T-helper 17 cell (primary cell): ENCODE results near the gene PTPRG. TPM values are rescaled to one million over a fixed set of nuclear protein-coding genes. Genes with fewer than 3 reads are reported as not detected.
"Not testable (repeated sequence)": the region's sequence is repeated elsewhere in the genome, so short reads cannot be mapped to it uniquely, and the experiment has no call there.

Experiments
- ATAC-seq: fragments of 150-1000 bp; cut with Tn5 transposase; 2 replicates; pipeline ENCODE4 v1.10.0; 2021; ENCODE audit warnings: mild to moderate bottlenecking, moderate library complexity
- DNase-seq, 3 donors: peaks; one replicate each; pipeline versions ENCODE4 v3.0.0 to v3.0.0-alpha.2; 2020 to 2021
- H3K9me3 ChIP-seq: one replicate; pipeline ENCODE4 v1.7.0; 2013; ENCODE audit warnings: low read length, mild to moderate bottlenecking; ENCODE audit not compliant: control insufficient read depth, poor library complexity, severe bottlenecking
- H3K27ac Mint-ChIP-seq: one replicate; pipeline ENCODE4 v1.8.0; 2022; ENCODE audit warnings: mild to moderate bottlenecking, moderate library complexity, mixed read lengths
- H3K27me3 Mint-ChIP-seq: one replicate; pipeline ENCODE4 v1.8.0; 2022; ENCODE audit warnings: mixed read lengths
- H3K36me3 Mint-ChIP-seq: one replicate; pipeline ENCODE4 v1.8.0; 2022; ENCODE audit warnings: low read depth, mixed read lengths
- H3K4me1 Mint-ChIP-seq: one replicate; pipeline ENCODE4 v1.8.0; 2022; ENCODE audit warnings: mild to moderate bottlenecking, mixed read lengths
- H3K4me3 Mint-ChIP-seq: one replicate; pipeline ENCODE4 v1.8.0; 2022; ENCODE audit warnings: mild to moderate bottlenecking, moderate library complexity, mixed read lengths
- total RNA-seq, 4 donors: library from RNA in 2 of 4; stranded (reverse) in 2 of 4; gene quantifications; one replicate each; pipeline ENCODE4 v1.2.3 and lab custom pipeline; 2022 to 2026

The PTPRG gene
- total RNA-seq, 2 donors from 2014 or later = 0.02 TPM; not detected in 1

DNA sequence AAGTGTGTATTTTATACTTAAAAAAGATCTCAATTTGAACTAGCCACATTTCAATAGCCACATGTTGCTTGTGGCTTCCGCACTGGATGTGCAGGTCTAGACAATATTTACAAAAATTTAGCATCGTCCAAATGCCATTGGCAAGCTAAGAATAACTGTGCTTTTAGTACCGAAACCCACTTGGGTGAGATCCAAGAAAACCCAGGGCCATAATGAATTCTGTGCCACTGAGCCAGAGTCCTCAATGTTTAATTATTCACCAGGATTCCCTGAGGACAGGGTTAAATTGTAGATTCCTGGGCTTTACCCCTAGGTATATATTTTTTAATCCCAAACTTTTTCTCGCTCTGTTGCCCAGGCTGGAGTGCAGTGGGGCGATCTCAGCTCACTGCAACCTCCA is 22.9 kb upstream of the PTPRG start:
- Mint-ChIP-seq H3K36me3 (no peaks in the 10 kb centered on the region), H3K4me1 (no peaks in the 10 kb centered on the region), H3K27me3 (peaks cover 5% of the 10 kb centered on the region), H3K4me3 (no peak overlapping the region), H3K27ac (no peak overlapping the region)
- ATAC-seq (no peak), DNase-seq (no peak)
- no peaks in the 10 kb centered on the region for H3K9me3 ChIP-seq

DNA sequence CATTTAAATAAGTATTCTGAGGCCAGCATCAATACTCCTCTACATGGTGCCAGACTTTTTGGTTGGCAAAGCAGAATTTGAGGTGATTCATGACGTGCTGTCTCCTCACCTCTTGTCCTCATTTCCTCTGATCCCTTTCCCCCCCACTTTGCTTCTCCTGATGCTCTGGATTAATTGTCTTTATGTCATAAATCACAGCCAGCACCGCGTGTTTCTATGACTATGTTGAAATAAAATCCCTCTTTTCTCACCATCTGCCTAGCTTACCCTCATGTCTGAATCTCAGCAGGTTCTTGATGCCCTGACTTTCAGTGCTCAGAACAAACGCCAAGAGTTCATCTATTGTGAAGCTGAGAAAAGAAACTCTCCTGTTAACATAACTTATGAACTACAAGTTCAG is 19.7 kb upstream of the PTPRG start:
- Mint-ChIP-seq H3K27me3 (peaks cover 5% of the 10 kb centered on the region), H3K4me1 (no peaks in the 10 kb centered on the region), H3K4me3 (no peak overlapping the region), H3K27ac (no peak overlapping the region), H3K36me3 (no peaks in the 10 kb centered on the region)
- H3K9me3 ChIP-seq = no peaks in the 10 kb centered on the region
- DNase-seq = no peak
- no peak for ATAC-seq

DNA sequence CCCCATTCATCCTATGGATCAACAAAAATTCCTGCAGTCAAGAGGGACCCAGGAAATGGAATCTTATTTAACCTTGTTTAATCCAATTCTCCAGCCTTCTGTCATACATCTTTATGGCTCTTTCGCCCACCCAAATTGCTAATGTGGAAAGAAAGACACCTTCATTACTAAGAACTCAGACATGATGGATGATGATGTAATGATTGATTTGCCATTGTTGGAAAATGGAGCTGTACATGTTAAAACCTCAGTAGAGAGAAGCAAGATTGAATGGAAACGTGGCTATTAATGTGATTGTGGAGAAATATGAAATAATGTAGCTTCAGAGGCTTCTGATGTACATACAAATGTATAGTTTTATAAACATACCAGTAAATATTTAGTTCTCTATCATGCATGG is 15.7 kb upstream of the PTPRG start:
- Mint-ChIP-seq H3K36me3 (no peaks in the 10 kb centered on the region), H3K27me3 (no peaks in the 10 kb centered on the region)

DNA sequence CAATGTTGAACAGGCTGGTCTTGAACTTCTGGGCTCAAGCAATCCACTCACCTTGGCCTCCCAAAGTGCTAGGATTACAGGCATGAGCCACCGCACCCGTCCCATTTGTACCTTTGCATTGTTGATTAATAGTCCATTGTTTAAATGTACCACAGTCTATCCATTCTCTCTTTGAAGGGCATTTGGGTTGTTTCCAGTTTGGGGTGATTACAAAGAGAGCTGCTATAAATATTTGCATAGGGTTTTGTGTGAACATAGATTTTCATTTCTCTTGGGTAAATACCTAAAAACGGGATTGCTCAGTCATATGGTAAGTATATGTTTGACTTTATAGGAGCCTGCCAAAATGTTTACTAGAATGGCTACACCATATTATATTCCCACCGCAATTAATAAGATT is 13.7 kb upstream of the PTPRG start:
- Mint-ChIP-seq H3K4me3 (no peak overlapping the region), H3K4me1 (no peaks in the 10 kb centered on the region), H3K27me3 (no peaks in the 10 kb centered on the region), H3K36me3 (no peaks in the 10 kb centered on the region), H3K27ac (no peak overlapping the region)
- ATAC-seq (no peak), DNase-seq (no peak)
- no peaks in the 10 kb centered on the region for H3K9me3 ChIP-seq

More for the DNA sequence above, 15.7 kb upstream of the PTPRG start:
- DNase-seq (no peak), ATAC-seq (no peak)
- H3K4me3 Mint-ChIP-seq = no peak overlapping the region
- no peaks in the 10 kb centered on the region for H3K9me3 ChIP-seq
- H3K27ac Mint-ChIP-seq = no peak overlapping the region
- H3K4me1 Mint-ChIP-seq = no peaks in the 10 kb centered on the region

DNA sequence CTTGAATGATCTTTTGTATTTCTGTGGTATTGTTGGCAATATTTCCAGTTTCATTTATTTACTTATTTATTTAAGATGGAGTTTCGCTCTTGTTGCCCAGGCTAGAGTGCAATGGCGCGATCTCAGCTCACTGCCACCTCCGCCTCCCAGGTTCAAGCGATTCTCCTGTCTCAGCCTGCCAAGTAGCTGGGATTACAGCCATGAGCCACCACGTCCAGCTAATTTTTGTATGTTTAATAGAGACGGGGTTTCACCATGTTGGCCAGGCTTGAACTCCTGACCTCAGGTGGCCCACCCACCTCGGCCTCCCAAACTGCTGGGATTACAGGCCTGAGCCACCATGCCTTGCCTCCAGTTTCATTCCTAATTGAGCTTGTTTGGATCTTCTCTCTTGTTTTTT is 8.7 kb upstream of the PTPRG start:
- not testable (repeated sequence) for H3K27me3 Mint-ChIP-seq, DNase-seq, H3K36me3 Mint-ChIP-seq, H3K4me1 Mint-ChIP-seq, H3K9me3 ChIP-seq, ATAC-seq, H3K4me3 Mint-ChIP-seq, H3K27ac Mint-ChIP-seq

DNA sequence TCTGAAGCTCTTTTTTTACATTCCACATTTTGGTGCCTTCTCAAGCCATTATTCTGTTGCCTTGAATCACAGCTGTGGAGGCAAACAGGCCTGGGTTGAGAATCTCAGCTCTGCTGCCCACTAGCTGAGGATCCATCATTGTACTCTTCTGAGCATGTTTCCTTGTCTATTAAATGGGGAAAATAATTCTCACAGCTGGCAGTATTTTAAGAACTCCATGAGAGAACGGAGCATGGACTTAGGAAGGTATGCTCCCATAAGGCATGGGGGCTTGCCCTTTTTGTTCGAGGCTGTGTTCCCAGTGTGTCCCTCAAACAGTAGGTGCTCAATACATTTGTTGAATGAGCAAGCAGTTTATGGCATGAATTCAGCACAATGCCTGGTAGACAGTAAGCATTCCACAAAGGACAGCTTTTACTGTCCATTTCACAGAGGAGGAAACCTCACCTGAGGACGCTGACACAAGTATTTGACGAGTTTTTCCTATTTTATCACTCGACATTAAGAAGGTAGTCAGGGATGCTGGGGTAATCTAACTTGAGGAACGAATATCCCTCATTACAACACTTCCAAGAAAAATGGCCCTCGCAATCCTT is 2.1 kb upstream of the PTPRG start:
- H3K4me3 Mint-ChIP-seq = no peak overlapping the region
- H3K27ac Mint-ChIP-seq = no peak overlapping the region
- peaks cover 2% of the 10 kb centered on the region for H3K4me1 Mint-ChIP-seq
- no peak for DNase-seq
- H3K9me3 ChIP-seq = peaks cover 3% of the 10 kb centered on the region
- peaks cover 47% of the 10 kb centered on the region for H3K27me3 Mint-ChIP-seq
- no peak for ATAC-seq
- H3K36me3 Mint-ChIP-seq = no peaks in the 10 kb centered on the region

DNA sequence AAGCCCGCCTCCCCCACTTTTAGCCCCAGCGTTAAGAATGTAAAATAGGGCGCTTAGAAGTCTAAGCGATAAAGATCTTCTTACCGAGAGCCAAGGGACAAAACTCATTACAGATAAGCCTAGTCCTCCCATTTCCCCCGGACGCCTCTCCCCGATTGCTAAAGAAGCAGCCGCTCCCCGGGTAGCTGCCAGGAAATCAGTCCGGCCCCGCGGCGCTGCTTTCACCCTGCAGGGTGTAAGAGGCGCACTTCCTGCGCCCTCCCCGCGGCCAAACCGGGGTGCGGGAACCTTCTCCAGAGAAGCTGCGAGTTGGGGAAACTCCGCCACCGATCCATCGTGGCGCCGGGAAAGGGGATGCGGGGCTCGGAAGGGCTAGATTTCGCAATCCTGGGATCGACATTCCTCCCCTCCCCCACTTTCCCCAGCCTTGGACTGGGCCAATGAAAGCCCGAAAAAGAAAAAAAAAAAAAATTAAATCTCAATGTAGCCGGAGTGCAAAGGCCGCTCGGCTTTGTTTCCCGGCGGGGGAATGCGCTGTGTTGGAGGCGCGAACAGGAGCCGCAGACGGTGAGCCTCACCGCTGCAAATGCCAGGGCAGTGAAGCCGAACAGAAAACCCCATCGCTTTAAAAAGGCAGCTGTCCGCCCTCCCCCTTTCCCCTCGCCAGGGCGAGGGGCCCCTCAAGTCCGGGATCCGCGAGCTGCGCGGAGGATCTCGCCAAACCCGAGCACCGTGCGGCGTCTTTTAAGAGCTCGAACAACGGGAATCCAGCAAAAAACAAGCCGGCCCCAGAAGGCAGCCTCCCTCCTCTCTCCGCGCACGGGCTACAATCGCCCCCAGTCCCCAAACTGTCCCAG is 626 bp upstream of the PTPRG start:
- peaks cover 3% of the 10 kb centered on the region for H3K4me1 Mint-ChIP-seq
- H3K9me3 ChIP-seq = peaks cover 3% of the 10 kb centered on the region
- no peak for ATAC-seq
- no peak overlapping the region for H3K27ac Mint-ChIP-seq
- no peak overlapping the region for H3K4me3 Mint-ChIP-seq
- H3K36me3 Mint-ChIP-seq = no peaks in the 10 kb centered on the region
- peaks cover 58% of the 10 kb centered on the region for H3K27me3 Mint-ChIP-seq
- no peak for DNase-seq

DNA sequence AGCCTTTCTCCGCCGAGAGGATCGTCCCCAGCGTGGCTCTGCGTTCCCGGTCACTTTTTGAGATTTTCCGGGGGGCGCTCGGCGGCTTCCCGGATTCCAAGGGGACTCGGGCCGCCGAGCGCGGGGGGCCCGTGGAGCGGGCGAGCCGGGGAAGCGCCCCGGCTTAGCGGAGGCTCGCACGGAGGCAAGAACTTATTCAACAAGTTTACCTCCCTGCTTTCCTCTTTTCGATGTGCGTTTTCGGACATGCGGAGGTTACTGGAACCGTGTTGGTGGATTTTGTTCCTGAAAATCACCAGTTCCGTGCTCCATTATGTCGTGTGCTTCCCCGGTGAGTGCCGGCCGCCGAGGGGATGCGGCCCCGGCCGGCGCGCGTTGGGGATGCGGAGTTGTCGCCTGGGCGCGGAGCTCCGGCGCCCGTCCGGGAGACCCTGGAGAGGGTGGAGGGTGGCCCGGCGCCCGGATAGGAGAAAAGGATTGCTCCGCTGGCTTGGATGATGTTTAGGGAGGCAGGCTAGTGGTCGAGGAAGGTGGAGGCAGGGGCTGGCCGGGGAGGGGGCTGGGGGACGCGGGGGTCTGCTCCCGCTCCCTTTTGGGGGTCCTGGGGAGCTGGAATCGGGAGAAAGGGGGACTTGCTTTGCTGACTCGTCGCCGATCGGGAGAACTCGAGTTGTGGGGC is 810 bp downstream of the PTPRG start:
- peak overlapping the region; percentile 45 for H3K4me3 Mint-ChIP-seq

DNA sequence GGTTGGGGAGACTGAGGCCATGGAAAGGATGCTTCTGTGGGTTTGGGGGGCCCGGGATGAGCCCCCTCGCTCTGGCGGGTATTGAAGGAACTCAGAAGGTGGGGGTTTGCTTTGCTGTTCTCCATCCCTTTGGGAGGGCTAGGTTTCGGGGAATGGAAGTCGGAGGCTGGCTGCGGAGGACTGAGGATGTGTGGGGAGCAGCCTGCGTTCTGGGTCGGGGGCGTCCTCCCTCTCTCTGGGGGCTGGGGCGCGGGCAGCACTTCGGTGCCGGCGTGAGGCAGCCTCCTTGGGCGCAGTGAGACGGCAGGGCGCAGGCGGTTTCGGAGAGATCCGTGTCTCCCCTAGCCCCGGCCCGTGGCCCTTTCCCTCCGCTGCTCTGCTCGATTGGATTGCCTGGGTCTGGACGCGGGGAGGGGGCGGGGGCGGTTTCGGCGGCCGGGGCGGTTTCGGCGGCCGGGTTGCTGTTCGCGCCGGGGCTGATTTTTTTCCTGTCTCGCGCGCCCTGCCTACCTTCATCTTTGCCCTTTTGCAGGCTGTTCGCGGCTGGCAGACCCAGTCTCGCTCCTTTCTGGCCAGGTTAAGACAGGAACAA is 1.4 kb downstream of the PTPRG start:
- no peak overlapping the region for H3K27ac Mint-ChIP-seq
- no peak for DNase-seq
- no peaks in the 10 kb centered on the region for H3K36me3 Mint-ChIP-seq
- ATAC-seq = no peak
- peaks cover 3% of the 10 kb centered on the region for H3K4me1 Mint-ChIP-seq
- peak overlapping the region; percentile 45 for H3K4me3 Mint-ChIP-seq
- H3K9me3 ChIP-seq = peaks cover 3% of the 10 kb centered on the region
- H3K27me3 Mint-ChIP-seq = peaks cover 55% of the 10 kb centered on the region

More for the DNA sequence above, 810 bp downstream of the PTPRG start:
- Mint-ChIP-seq H3K27ac (no peak overlapping the region), H3K36me3 (no peaks in the 10 kb centered on the region), H3K27me3 (peaks cover 60% of the 10 kb centered on the region), H3K4me1 (peaks cover 3% of the 10 kb centered on the region)
- no peak for ATAC-seq
- no peak for DNase-seq
- peaks cover 3% of the 10 kb centered on the region for H3K9me3 ChIP-seq

DNA sequence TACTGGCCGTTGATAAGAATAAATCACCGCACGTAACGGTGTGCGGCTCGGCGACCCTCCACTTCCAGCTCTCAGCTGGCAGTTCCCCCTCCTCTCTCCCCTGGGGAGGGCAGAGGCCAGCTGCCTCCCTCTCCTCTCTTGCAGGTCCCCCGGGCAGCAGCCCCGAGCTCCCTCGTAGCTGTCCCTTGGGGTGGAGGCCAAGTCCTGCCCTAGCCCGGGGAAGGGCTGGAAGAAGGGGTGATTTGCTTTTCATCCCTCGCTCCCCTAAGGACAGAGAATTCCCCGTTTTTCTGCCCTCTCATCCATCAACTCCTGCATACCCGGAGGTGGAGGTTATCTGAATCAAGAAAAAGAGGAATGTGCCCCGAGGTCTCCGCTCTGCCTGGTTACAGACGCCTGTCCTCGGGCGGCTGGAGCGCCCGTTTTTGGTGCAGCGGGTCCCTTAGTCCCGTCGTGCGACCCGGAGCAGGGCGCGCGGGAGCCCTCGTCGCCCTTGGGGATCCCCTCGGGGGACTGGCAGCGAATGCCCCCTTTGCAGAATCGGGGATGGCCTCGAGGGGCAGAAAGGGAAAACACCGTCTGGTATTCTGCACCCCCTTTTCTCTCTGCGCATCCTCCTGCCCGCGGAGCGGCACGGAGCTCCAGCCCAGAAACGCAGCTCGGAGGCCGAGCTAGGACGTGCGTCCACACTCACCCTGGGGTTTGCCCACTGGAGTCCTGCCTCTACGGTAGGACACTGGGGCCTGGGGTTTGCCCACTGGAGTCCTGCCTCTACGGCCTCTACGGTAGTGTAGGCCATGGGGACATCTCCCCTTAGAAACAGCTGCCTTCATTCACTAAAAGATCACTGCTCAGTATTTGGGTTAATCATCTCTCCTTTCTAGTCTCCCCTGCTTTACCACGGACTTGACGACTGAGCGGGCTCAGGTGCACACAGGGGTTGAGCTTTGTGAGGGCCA is 2.2 kb downstream of the PTPRG start:
- Mint-ChIP-seq H3K4me3 (no peak overlapping the region), H3K36me3 (no peaks in the 10 kb centered on the region), H3K4me1 (peaks cover 3% of the 10 kb centered on the region), H3K27ac (no peak overlapping the region), H3K27me3 (peaks cover 55% of the 10 kb centered on the region)
- ATAC-seq (no peak), DNase-seq (no peak)
- peaks cover 3% of the 10 kb centered on the region for H3K9me3 ChIP-seq

DNA sequence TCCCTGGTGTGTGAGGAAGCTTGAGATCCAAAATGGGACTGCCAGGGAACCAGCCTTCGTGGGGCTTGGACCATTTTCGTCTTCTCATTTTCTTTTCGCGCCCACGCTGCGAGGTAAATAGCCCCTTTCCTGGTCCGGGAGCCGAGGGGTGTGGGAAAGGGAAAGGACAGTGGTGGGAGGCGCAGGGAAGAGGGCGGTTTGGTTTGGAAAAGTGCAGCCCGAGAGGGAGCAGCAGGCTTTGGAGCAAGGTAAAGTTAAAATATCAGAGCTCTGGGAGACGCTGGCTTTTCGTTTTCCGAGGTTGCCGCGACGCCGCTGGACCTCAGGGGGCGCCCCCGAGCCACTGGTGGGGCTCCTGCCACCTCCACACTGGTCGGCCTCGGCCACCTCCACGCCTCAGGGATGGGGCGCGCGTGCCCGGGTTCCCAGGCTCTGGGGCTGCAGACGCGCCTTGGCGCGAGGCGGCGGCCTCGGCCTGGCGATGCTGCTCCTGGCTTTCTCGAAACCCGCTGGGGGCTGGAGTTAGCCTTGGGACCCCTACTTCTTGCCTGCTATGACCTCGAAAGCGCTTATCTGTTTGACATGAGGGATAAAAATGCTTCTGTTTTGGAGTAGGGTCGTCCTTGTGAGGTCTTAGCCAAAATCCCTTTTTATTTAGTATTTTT is 3.2 kb downstream of the PTPRG start:
- H3K9me3 ChIP-seq = peaks cover 3% of the 10 kb centered on the region
- no peak overlapping the region for H3K27ac Mint-ChIP-seq
- no peak overlapping the region for H3K4me3 Mint-ChIP-seq
- no peaks in the 10 kb centered on the region for H3K36me3 Mint-ChIP-seq
- DNase-seq (no peak), ATAC-seq (no peak)
- peaks cover 47% of the 10 kb centered on the region for H3K27me3 Mint-ChIP-seq
- peaks cover 3% of the 10 kb centered on the region for H3K4me1 Mint-ChIP-seq

DNA sequence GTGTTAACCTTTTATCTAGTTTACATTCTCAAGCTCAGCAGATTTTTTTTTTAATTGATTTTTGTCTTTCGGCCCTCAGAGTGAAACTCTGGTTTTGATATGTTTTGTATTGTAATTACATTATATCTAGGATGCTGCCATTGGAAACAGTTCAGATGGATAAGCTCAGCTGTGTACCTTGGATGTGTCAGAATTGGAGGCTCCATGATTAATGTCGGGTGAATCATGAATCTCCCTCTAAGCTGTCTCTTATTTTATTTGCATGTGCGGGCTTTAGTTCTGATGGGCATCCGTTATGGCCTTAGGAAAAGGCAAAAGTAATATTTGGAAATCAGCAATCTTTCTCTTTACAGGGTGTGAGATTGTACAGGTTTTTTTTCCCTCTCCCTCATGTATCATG is 4.2 kb downstream of the PTPRG start:
- ATAC-seq (no peak), DNase-seq (no peak)
- no peak overlapping the region for H3K27ac Mint-ChIP-seq
- peaks cover 3% of the 10 kb centered on the region for H3K4me1 Mint-ChIP-seq
- no peaks in the 10 kb centered on the region for H3K9me3 ChIP-seq
- H3K36me3 Mint-ChIP-seq = no peaks in the 10 kb centered on the region
- peaks cover 39% of the 10 kb centered on the region for H3K27me3 Mint-ChIP-seq
- no peak overlapping the region for H3K4me3 Mint-ChIP-seq
